Skeletal muscle tissue (tissue), 4 donors: ENCODE results near the gene WFIKKN1. TPM values are rescaled to one million over a fixed set of nuclear protein-coding genes. Genes with fewer than 3 reads are reported as not detected.

Experiments
- H3K27ac ChIP-seq: one replicate; pipeline ENCODE4 v1.7.0; 2013; ENCODE audit warnings: mild to moderate bottlenecking, low read depth, low read length, inconsistent platforms
- H3K27me3 ChIP-seq, 3 donors: one replicate each; pipeline ENCODE4 v1.7.0; 2013; ENCODE audit warnings: low read length in 3 of 3; ENCODE audit not compliant: control insufficient read depth in 3 of 3, insufficient read depth in 3 of 3
- H3K36me3 ChIP-seq, 3 donors: one replicate each; pipeline ENCODE4 v1.7.0; 2013; ENCODE audit warnings: low read length in 3 of 3; ENCODE audit not compliant: control insufficient read depth in 3 of 3, insufficient read depth in 3 of 3
- H3K4me1 ChIP-seq, 3 donors: one replicate each; pipeline ENCODE4 v1.7.0; 2013; ENCODE audit warnings: low read length in 3 of 3, mild to moderate bottlenecking in 3 of 3; ENCODE audit not compliant: control insufficient read depth in 3 of 3, insufficient read depth in 3 of 3
- H3K4me3 ChIP-seq, 3 donors: one replicate each; pipeline ENCODE4 v1.7.0; 2013; ENCODE audit warnings: low read length in 3 of 3
- H3K9ac ChIP-seq, 3 donors: one replicate each; pipeline ENCODE4 v1.7.0; 2013; ENCODE audit warnings: low read length in 3 of 3, mild to moderate bottlenecking in 3 of 3, moderate library complexity in 2 of 3, low read depth in 1 of 3
- H3K9me3 ChIP-seq, 3 donors: one replicate each; pipeline ENCODE4 v1.7.0; 2013; ENCODE audit warnings: low read length in 3 of 3; ENCODE audit not compliant: control insufficient read depth in 3 of 3
- total RNA-seq: library from RNA; depleted of rRNA; stranded (reverse); fragments of >200 nt; gene quantifications from one replicate; pipeline ENCODE4 v1.2.3, GENCODE V29; 2014
- donor health status: Osteomylitis.

The WFIKKN1 gene
- total RNA-seq, 1 donor from 2014 or later = 0.52 TPM

- peak overlapping the region; percentile 80 to 99 (median 81) for H3K9ac ChIP-seq
- H3K36me3 ChIP-seq = peaks cover 0 to 7% (median 2%) of the 10 kb centered on the region in 3 donors
- no peaks in the 10 kb centered on the region for H3K27me3 ChIP-seq
- H3K4me3 ChIP-seq = peak overlapping the region; percentile 67 to 91 (median 82)
- peak overlapping the region; percentile 83 for H3K27ac ChIP-seq
- H3K9me3 ChIP-seq = no peaks in the 10 kb centered on the region
- peaks cover 41 to 59% (median 57%) of the 10 kb centered on the region in 3 donors for H3K4me1 ChIP-seq
Measured at GRCh38 chr16:643050-643368, 12.2 kb downstream of the WFIKKN1 start.

GRCh38 chr16:644556-644955 lies 13.8 kb downstream of the WFIKKN1 start:
- H3K9ac ChIP-seq = peak overlapping the region in 1 of 3 donors; percentile 8
- peaks cover 0 to 7% (median 2%) of the 10 kb centered on the region in 3 donors for H3K36me3 ChIP-seq
- H3K4me3 ChIP-seq = no peak overlapping the region
- peaks cover 47 to 60% (median 59%) of the 10 kb centered on the region in 3 donors for H3K4me1 ChIP-seq
- no peak overlapping the region for H3K27ac ChIP-seq
- H3K9me3 ChIP-seq = no peaks in the 10 kb centered on the region
- H3K27me3 ChIP-seq = no peaks in the 10 kb centered on the region

GRCh38 chr16:645852-646678 lies 15.3 kb downstream of the WFIKKN1 start:
- Histone ChIP-seq H3K4me1 (peaks cover 52 to 67% (median 62%) of the 10 kb centered on the region in 3 donors), H3K9me3 (no peaks in the 10 kb centered on the region), H3K36me3 (peaks cover 0 to 7% (median 2%) of the 10 kb centered on the region in 3 donors), H3K27me3 (no peaks in the 10 kb centered on the region), H3K27ac (peak overlapping the region; percentile 56), H3K4me3 (peak overlapping the region in 2 of 3 donors; percentile 9 to 61), H3K9ac (peak overlapping the region; percentile 43 to 88 (median 45))

- Histone ChIP-seq H3K27me3 (no peaks in the 10 kb centered on the region), H3K4me3 (peak overlapping the region in 1 of 3 donors; percentile 61), H3K9me3 (no peaks in the 10 kb centered on the region), H3K36me3 (peaks cover 0 to 9% (median 2%) of the 10 kb centered on the region in 3 donors), H3K27ac (peak overlapping the region; percentile 56), H3K9ac (peak overlapping the region; percentile 32 to 88 (median 43)), H3K4me1 (peaks cover 49 to 63% (median 62%) of the 10 kb centered on the region in 3 donors)
Measured at GRCh38 chr16:646679-647172, 15.9 kb downstream of the WFIKKN1 start.

- peak overlapping the region; percentile 87 for H3K27ac ChIP-seq
- H3K27me3 ChIP-seq = no peaks in the 10 kb centered on the region
- no peaks in the 10 kb centered on the region for H3K9me3 ChIP-seq
- H3K9ac ChIP-seq = peak overlapping the region; percentile 32 to 88 (median 57)
- peaks cover 0 to 10% (median 2%) of the 10 kb centered on the region in 3 donors for H3K36me3 ChIP-seq
- peaks cover 49 to 63% (median 61%) of the 10 kb centered on the region in 3 donors for H3K4me1 ChIP-seq
- H3K4me3 ChIP-seq = peak overlapping the region in 2 of 3 donors; percentile 43 to 61
Measured at GRCh38 chr16:647173-647902, 16.6 kb downstream of the WFIKKN1 start.

- Histone ChIP-seq H3K9ac (peak overlapping the region; percentile 84 to 93 (median 88)), H3K4me1 (peaks cover 40 to 54% (median 52%) of the 10 kb centered on the region in 3 donors), H3K27ac (peak overlapping the region; percentile 87), H3K4me3 (peak overlapping the region; percentile 73 to 86 (median 83)), H3K36me3 (peaks cover 0 to 6% (median under 1%) of the 10 kb centered on the region in 3 donors), H3K9me3 (no peaks in the 10 kb centered on the region), H3K27me3 (no peaks in the 10 kb centered on the region)
Measured at GRCh38 chr16:648071-648780, 17.4 kb downstream of the WFIKKN1 start.

- peak within 1 kb of the TSS; percentile 73 to 86 (median 83) for H3K4me3 ChIP-seq
- peaks cover 0 to 3% (median 0%) of the 10 kb centered on the region in 3 donors for H3K36me3 ChIP-seq
- peak within 1 kb of the TSS; percentile 87 for H3K27ac ChIP-seq
- no peaks in the 10 kb centered on the region for H3K27me3 ChIP-seq
- H3K9ac ChIP-seq = peak within 1 kb of the TSS; percentile 84 to 93 (median 88)
- H3K9me3 ChIP-seq = no peaks in the 10 kb centered on the region
- peaks cover 39 to 48% (median 47%) of the 10 kb centered on the region in 3 donors for H3K4me1 ChIP-seq
Measured at GRCh38 chr16:648781-649589, 18.2 kb downstream of the WFIKKN1 start, which contains the start of gene WDR90. TSS of gene WDR90 (plus strand) at chr16:649365. CDS start at chr16:649417, 52 bp downstream.

GRCh38 chr16:649631-650030 lies 18.8 kb downstream of the WFIKKN1 start:
- H3K27ac ChIP-seq = no peak overlapping the region
- peaks cover 39 to 45% (median 43%) of the 10 kb centered on the region in 3 donors for H3K4me1 ChIP-seq
- H3K9me3 ChIP-seq = no peaks in the 10 kb centered on the region
- H3K4me3 ChIP-seq = peak overlapping the region in 2 of 3 donors; percentile 83 to 86
- H3K36me3 ChIP-seq = peaks cover 0 to 3% (median 0%) of the 10 kb centered on the region in 3 donors
- H3K27me3 ChIP-seq = no peaks in the 10 kb centered on the region
- peak overlapping the region; percentile 61 to 93 (median 88) for H3K9ac ChIP-seq
